Epidermal melanocyte (primary cell): Measurements from ENCODE around the gene KRT78.
"Not testable (repeated sequence)": the region's sequence is repeated elsewhere in the genome, so short reads cannot be mapped to it uniquely, and the experiment has no call there.

Experiments used
- DNase-seq: peaks from one replicate; pipeline ENCODE4 v3.0.0; 2011; ENCODE audit warnings: low spot score; ENCODE audit not compliant: insufficient read length

Gene KRT78

DNA sequence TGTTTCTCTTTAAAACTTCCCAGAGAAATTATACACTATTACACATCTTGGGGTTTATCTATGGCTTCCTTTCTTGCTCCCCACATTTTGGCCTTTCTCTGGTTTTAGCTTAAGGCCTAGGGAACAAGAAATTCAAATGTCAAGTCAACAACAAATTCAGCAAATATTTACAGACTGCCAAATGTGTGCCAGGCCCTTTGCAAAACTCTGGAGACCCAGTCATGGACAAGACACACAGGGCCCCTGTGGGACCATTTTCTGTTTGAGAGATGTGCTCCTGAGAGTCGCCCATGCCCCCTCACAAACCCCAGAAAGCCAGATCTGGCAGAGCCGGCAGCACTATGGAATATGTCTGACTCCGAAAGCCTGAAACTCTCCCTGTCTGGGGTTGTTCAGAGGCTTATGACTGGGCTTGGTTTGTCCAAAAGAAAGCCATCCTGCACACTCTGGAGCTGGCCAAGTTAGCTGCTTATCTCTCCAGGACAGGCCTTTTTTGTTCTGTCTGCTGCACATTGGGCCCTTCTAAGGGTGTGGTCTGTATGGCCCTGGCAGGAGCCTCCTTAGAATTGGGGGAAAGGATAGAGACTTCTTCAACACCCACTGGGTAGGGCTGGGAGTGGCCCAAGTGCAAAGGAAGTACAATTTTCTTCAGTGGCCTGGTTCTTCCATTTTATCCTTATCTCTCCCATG is 51.8 kb downstream of the KRT78 start:
- no peak for DNase-seq

DNA sequence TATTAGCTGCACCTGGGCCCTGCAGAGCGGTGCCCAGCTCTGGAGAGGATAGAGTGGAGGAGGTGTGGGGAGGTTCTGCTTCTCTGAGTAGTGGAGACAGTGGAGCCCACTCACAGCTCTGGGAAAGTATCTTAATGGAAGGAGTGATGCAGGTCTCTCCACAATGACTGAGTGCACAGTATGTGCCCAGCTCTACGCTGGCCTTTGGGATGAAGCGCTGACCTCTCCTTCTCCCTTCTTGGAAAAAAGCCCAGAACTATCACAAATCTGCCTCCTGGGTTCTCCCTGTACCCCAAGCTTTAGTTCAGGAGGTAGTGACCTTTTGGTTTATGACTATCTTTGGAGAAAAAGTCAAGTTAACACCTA is 52.4 kb downstream of the KRT78 start:
- no peak for DNase-seq

DNA sequence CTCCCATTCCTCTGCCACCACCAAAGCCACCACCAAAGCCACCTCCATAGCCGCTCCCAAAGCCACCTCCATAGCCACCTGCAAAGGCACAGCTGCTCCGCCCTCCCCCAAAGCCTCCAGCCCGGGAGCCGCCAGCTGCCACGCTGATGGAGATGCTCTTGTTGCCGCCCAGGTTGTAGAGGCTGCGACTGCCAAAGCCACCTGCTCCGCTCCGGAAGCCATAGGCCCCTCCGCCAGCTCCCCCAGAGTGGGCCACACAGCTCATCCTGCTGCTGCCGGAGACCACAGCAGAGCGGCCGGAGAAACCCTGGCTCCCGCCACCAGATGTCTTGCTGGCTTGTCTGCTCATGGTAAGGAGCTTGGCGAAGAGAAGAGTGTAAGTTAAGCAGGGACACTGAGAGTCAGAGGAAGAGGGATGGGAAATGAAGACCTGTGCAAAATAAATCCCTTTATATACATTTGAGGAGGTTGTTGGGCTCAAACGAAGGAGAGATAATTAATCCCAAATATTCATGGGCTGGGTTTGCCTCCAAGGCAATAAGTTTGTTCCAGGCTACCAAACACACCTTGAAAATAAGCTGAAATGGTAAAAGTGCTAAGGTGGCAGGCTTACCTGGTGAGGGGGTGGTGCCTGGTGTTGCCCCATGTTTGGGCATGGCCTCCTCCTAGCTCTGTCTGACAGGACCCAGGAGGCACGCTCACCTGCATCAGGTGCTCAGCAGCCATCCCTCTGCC is 52.9 kb downstream of the KRT78 start, which contains the start of gene KRT3:
Gene KRT3 (minus strand): TSS at position 424 of the 735 bp plus-strand sequence. CDS start 75 bp downstream, at position 349.
- DNase-seq = no peak

DNA sequence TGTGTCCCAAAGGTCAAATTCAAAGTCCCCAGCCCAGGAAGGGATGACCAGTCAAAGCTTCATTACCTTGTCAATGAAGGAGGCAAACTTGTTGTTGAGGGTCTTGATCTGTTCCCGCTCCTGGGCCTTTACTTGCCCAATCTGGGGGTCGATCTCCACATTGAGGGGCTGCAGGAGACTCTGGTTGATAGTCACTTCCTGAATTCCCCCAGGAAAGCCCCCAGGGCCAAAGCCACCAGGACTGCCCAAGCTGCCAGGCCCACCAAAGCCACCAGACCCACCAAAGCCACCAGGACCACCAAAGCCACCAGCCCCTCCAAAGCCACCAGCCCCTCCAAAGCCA is 53.5 kb downstream of the KRT78 start:
- DNase-seq = not testable (repeated sequence)

DNA sequence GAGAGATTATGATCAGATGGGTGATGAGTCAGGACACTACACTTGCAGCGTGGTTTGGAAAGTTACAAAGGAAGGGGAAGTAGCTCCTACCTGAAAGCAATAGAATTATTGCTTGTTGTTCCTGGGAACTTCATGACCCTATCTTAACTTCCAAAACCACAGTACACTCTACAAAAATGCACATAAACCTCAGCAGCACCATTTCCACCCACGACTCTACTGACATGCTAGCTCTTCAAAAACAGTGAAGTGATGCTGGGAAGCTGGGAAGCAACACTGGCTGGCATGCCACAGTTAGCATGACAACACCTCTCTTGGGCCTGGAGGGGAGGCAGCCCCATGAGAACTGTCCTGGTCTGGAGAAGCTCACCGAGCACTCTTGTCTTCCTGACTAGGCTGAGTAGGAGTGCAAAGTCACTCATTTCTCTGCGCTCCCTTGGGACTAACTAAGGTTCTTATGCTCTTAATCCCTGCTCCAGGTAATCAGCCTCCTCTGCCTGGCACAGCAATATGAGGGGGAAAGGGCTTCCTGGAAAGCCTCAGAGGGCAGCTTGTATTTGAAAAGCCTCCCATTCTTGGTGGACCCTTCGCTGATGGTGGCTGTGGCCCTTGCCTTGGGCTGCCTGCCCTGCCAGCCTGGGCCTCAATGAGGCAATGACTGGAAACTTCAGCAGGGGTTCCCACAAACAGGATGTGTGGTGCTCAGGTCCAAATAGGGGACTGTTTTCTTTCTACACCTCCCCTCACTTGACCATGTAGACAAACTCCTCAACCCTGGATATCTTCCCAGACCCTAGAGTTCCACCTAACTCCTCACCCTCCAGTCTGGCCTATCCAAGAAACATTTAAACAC is 54.1 kb downstream of the KRT78 start:
- DNase-seq = no peak

DNA sequence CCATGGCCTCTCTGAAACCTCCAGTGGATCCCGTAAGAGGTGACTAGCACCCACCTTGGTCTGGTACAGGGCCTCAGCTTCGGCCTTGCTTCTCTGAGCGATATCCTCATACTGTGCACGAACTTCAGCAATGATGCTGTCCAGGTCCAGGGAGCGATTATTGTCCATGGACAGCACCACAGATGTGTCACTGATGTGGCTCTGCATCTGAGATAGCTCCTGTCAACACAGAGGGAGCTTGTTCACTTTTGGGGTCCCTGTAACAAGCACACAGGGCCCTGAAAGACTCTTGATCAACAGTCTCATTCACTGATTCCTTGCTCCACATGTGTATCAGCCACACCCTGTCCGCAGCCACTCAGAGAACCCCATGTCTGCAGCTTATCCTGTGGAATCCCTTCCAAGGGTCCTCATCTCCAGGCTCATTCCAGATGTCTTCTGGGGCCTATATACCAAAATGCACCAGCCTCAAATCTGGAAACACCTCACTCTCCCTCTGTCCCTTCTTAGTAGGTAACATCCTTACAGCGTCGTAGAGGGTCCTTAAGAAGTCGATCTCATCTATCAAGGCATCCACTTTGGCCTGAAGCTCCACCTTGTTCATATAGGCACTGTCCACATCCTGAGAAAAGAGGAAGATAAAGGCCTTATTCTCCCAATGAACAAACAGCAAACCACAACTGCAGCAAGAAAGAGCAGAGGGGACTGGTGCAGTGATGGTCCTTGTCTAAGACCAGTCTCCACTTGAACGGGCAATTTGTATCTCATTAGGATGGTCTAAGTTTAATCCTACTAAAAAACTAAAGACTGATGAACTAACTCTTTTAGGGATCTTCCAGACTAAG is 56.4 kb downstream of the KRT78 start:
- no peak for DNase-seq

DNA sequence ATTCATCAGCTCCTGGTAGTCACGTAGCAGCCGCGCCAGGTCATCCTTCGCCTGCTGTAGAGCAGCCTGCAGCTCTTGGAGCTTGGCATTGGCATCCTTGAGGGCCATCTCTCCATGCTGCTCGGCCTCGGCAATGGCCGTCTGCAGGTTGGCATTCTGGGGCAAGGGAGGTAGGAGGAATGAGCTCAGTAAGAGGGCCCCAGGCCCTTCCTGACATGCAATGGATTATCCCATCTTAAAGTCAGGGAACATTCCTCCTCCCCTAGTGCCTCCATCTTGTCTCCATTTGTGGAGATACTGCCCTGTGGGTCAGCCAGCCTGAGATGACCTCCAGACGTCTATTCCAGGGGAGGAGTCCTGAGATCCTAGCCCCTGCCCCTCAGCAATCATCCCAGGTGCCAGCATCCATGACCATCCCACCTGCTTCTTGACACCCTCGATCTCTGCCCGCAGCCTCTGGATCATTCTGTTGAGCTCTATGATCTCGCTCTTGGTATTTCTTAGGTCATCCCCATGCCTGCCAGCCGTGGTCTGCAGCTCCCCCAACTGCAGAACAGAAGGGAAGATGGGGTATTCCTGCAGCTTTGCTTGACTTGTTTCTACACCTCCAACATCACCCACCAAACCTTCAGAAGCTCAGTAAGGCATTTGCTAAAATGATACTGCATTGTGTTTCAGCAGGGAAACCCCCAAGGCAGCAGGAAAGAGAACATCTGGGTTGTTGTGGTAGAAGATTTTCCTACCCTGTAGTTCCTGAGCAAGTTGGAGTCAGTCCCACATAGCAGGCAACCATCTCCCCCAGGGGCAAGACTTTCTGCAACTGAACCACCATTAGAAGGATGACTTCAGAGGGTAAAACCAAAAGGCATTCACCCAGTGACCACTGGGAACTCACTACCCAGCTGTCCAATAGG is 57.3 kb downstream of the KRT78 start:
- no peak for DNase-seq

DNA sequence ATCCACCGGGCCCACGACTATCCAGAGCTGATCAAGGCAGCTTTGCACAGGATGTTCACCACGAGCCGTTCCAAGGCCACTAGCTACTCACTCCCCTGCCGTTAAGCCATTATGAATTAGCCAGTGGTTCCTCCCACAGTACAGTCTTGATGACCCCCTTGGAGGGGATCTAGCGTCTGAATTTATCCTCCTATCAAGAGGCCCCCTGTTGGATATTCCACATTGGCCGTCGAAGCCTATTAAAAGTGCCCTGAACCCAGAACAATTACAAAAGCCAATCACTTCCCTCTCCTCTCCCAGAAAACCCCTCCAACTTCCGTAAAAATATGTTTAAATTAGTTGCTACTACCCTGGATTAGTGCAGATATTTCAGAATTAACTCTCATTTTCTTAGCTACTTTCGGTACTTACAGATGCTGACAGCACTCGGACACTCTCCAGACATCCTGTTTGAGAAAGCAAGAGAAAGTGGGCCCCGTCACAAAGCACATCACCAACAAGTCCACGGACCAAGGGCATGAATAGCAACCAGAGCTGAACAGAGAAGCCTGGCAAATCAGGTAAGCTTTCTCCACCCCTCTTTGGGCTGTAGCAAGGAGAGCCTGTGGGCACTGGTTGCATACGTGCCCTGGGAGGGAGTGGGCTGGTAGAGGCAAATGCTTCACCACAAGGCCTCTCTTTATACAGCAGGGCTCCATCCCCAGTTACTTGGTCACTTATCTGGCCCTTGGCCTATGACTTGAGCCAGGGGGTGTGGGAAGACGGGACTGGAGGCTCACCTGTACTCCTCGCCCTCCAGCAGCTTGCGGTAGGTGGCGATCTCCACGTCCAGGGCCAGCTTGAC is 58.1 kb downstream of the KRT78 start:
- no peak for DNase-seq

DNA sequence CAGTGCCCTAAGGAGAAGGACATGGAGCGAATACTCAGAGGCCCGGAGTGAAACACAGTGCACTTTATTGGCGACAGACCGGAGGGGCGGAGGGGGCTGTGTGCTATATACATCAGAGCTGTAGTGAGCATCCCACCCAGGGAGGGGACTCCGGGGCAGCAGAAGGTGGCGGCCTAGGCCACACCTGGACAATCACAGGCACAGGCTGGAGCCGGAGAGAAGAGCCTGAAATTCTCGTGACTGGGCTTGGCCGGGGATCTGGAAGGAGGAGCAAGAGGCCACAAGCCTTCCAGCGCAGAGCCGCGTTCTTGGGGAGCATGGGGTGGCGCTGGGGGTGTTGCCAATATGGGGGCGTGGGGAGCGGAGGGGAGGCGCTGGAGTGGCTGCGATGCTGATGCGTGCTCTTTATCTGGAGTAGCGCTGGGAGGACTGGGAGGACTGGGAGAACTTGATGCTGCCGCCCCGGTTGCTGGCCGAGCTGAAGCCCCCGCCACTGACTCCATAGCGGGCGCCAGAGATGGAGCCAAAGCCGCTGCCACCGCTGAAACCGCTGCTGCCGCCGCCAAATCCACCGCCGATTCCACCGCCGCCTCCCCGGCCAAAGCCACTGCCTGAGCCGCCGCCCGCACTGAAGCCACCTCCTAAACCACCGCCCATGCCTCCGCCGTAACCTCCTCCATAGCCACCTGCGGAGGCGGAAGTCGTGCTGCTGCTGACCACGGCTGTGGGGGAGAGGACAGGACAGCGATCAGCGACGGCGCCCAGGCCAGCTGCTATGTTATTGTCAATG is 59.0 kb downstream of the KRT78 start:
- DNase-seq = no peak

DNA sequence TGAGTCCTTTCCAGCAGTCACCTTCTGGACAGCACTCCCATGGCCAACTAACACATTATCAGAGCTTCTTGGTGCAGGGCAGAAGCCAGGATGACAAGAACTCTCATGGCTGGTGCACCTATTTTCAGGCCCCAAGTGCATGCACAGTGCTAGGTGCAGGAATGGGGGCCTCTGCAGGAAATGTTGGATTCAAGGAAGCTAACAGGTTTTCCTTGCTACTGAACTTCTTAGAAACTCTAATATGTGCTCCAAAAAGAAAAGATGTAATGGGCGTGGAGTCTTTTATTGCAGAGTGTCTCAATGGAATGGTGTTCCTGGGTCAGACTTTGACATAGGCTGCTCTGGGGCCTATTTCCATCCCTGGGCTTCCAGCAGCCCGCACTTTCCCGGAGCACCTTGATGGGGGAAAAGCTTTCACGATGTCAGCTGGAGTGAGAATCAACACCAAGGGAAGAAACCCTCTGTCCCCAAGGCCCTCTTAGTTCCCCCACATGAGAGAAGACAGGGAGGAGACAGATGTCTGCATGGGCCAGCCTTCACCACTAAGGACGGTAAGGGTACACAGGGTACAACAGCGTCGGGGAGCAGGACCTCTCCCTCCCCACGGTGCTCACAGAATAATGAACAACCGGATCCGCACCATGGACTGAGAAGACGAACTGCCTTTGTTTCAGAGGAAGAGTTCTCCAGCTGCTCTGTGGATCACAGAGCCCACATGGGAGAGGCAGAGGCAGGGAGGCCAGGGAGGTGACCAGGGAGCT is 59.7 kb downstream of the KRT78 start:
- no peak for DNase-seq

DNA sequence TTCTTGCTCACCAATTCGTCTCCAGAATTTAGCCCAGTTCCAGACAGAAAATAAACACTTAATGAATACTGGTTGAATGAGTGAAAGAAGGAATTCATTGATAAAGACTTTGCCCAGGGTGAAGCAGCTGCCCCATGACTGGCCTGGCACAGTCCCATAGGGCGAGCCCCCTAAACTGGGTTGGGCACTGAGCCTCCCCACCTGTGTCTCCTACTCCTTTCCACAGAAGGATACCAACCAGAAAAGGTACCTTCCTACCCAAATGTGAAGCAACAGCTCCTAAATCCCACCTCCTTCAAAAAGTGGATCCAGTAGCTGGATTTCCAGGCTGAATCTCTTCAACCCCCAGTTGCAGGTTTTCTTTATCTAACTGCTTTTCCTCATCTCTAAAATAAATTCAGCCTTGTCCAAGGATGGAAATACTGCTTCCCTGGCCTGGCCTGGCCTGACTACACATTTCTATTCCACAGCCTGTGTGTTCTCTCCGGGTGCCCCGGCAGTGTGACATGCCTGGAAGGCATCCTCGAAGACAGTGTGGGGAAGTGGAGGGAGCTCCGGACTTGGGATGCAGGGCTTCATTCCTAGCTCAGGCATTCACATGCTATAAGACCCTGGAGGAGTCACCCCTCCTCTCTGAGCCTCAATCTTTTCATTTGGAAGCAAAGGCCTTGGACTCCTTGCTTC is 60.5 kb downstream of the KRT78 start:
- no peak for DNase-seq
